ENCODE data around the gene ARNT2.

Gene ARNT2

DNA sequence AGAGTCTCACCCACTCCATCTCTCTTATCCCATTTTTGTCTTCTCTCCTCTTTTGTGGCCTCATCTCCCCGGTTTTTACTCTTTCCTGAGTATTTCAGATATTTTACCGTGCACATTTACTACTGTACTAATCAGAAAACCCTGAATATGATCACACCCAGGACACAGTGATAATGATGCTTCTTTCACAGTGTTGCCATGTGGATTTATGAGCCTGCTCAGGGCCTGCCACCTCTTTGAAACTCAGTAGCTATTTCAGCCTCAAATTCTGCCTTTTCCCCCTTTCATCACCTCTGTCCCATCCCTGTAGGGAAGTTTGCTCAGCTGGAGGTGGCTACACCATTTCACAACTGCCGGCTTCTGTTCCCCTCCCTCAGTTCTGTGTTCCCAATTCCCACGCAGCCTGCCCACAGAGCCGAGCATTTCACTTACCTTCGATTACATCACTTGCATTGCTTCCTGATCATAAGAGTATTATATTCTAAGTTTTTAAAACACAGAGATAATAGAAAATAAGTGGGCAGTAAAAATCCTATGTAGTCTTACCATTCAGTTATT lies 33.2 kb downstream of the ARNT2 start:
- TF ChIP-seq MYC (IDR thresholded peaks at IDR 0.05; ENCODE audit: low read depth, low read length) (no peak), POLR2A (IDR thresholded peaks at IDR 0.05; ENCODE audit: extremely low read depth, insufficient read length) (no peak)
- TF ChIP-seq, protein P1, sequence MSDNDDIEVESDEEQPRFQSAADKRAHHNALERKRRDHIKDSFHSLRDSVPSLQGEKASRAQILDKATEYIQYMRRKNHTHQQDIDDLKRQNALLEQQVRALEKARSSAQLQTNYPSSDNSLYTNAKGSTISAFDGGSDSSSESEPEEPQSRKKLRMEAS (IDR thresholded peaks at IDR 0.05; ENCODE audit: low read depth, low read length), result no peak
- TF ChIP-seq, protein P2, sequence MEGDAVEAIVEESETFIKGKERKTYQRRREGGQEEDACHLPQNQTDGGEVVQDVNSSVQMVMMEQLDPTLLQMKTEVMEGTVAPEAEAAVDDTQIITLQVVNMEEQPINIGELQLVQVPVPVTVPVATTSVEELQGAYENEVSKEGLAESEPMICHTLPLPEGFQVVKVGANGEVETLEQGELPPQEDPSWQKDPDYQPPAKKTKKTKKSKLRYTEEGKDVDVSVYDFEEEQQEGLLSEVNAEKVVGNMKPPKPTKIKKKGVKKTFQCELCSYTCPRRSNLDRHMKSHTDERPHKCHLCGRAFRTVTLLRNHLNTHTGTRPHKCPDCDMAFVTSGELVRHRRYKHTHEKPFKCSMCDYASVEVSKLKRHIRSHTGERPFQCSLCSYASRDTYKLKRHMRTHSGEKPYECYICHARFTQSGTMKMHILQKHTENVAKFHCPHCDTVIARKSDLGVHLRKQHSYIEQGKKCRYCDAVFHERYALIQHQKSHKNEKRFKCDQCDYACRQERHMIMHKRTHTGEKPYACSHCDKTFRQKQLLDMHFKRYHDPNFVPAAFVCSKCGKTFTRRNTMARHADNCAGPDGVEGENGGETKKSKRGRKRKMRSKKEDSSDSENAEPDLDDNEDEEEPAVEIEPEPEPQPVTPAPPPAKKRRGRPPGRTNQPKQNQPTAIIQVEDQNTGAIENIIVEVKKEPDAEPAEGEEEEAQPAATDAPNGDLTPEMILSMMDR (IDR thresholded peaks at IDR 0.05; ENCODE audit: low read depth, low read length), result no peak
- no peak overlapping the region for H3K4me3 ChIP-seq (ENCODE audit: low read depth, low read length)
- DNase-seq (ENCODE audit: low read depth), result peak; percentile 30

DNA sequence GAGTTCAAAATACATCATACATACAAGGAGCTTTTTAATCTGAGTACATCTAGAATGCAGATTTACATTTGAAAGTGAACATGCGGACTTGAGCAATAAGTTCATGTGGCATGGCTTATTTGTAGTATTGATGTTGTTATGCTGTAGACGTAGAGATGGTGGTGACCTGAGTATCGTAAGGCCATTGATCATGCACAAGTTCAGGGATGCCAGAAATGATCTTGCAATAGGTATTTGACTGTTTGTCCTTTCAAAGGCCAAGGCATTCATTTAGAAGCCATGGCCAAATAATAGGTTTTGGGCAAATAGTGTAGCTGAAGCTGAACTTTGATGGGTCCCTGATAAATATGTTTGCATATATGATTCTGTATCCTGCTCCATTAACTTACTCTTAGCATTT lies 35.0 kb downstream of the ARNT2 start:
- TF ChIP-seq POLR2A (IDR thresholded peaks at IDR 0.05; ENCODE audit: extremely low read depth, insufficient read length) (no peak), MYC (IDR thresholded peaks at IDR 0.05; ENCODE audit: low read depth, low read length) (no peak)
- TF ChIP-seq, protein P2 (IDR thresholded peaks at IDR 0.05; ENCODE audit: low read depth, low read length), result no peak
- TF ChIP-seq, protein P1 (IDR thresholded peaks at IDR 0.05; ENCODE audit: low read depth, low read length), result no peak
- no peak for DNase-seq (ENCODE audit: low read depth)
- H3K4me3 ChIP-seq (ENCODE audit: low read depth, low read length), result no peak overlapping the region

DNA sequence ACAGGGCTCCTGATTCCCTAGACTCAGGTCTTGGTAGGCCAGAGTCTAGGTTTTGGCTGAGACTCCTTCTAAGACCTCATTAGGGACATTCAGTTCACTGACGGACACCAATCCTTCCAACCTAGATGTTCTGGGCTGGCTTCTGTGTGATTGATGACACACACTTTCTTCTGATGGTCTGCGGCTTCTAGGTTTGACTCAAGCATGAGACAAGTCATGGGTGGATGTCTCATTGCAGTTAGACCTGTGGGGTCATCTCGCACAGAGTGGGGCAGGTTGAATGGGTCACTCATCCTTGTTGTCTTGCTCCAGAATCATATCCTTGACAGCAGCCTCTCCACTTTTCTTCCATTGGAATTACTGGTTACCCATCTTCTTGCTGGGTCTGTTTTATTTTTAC lies 35.8 kb downstream of the ARNT2 start:
- no peak for DNase-seq (ENCODE audit: low read depth)
- TF ChIP-seq, protein P1 (IDR thresholded peaks at IDR 0.05; ENCODE audit: low read depth, low read length), result no peak
- TF ChIP-seq, protein P2 (IDR thresholded peaks at IDR 0.05; ENCODE audit: low read depth, low read length), result no peak
- TF ChIP-seq POLR2A (IDR thresholded peaks at IDR 0.05; ENCODE audit: extremely low read depth, insufficient read length), result no peak
- no peak for TF ChIP-seq MYC (IDR thresholded peaks at IDR 0.05; ENCODE audit: low read depth, low read length)
- H3K4me3 ChIP-seq (ENCODE audit: low read depth, low read length), result no peak overlapping the region

DNA sequence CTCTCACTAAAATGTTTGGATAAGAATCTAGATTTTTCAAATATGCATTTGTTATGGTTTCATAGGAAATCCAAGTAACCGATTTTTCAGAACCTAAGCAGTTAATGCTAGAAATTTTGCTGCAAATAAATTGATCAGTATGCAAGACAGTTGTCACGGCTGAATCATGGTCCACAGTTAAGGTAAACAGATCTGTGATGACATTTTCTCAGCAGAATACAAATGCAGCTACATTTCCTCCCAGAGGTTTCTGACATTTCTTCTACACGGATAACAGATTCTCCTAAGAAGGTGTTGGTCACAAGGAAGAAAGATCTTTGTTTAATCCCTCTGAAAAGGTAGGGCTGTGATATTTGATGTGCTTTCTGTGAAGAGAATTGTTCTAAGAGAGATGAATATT lies 36.9 kb downstream of the ARNT2 start:
- TF ChIP-seq, protein P2 (IDR thresholded peaks at IDR 0.05; ENCODE audit: low read depth, low read length), result no peak
- TF ChIP-seq MYC (IDR thresholded peaks at IDR 0.05; ENCODE audit: low read depth, low read length), result no peak
- no peak for DNase-seq (ENCODE audit: low read depth)
- H3K4me3 ChIP-seq (ENCODE audit: low read depth, low read length), result no peak overlapping the region

DNA sequence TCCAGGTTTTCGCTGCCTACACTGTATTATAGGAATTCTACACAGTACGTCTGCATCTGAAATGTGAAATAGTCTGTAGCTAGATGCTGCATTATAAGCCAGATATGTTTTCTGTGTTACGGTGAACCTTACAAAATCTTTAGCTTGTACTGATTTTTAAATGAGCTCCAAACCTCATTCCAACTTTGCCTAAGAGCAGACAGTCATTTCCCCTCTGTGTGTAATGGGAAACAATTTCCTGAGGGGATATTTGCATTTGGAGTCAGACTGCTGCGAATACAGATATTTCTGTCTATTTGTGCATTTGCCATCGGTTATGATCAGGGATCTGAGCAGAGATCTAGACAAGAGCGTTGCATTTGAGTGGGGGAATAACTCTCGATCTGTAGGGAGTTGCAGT lies 37.5 kb downstream of the ARNT2 start:
- no peak overlapping the region for H3K4me3 ChIP-seq (ENCODE audit: low read depth, low read length)
- no peak for DNase-seq (ENCODE audit: low read depth)
- no peak for TF ChIP-seq POLR2A (IDR thresholded peaks at IDR 0.05; ENCODE audit: extremely low read depth, insufficient read length)
- TF ChIP-seq, protein P1 (IDR thresholded peaks at IDR 0.05; ENCODE audit: low read depth, low read length), result no peak
- TF ChIP-seq, protein P2 (IDR thresholded peaks at IDR 0.05; ENCODE audit: low read depth, low read length), result no peak
- TF ChIP-seq MYC (IDR thresholded peaks at IDR 0.05; ENCODE audit: low read depth, low read length), result no peak

Measured in NB4 (cell line).